Stimulated activated naive CD4-positive, alpha-beta T cell (primary cell): Measurements from ENCODE around the gene PDE4DIP.
"Not testable (repeated sequence)": the region's sequence is repeated elsewhere in the genome, so short reads cannot be mapped to it uniquely, and the experiment has no call there.

Source experiments
- DNase-seq, 6 experiments: peaks; one replicate each; lab custom pipeline; 2025; lab: John Stamatoyannopoulos, UW

The PDE4DIP gene

GRCh38 chr1:148921047-148921446 lies 76.8 kb downstream of the PDE4DIP start:
- DNase-seq, result not testable (repeated sequence)

DNA sequence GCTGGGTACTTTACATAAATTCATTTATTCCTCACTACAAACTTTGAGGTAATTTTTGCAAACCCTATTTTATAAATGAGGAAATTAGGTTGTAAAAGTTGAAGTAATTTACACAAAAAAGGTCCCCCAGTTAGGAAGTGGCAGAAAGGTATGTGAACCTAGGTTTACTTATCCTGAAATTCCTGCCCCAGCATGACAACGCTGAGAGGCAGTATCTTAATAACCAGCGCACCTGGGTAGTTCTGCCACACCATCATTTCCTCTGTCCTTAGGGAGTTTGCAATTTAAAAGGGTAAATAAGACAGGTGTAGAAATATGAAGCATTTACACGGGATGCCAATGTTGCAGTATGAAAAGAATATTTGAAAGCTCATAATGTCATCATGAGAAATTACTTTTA lies 79.6 kb downstream of the PDE4DIP start:
- not testable (repeated sequence) for DNase-seq

- not testable (repeated sequence) for DNase-seq
Observed at GRCh38 chr1:148927645-148928044, 83.4 kb downstream of the PDE4DIP start.

- DNase-seq, result not testable (repeated sequence)
Observed at GRCh38 chr1:148929253-148929652, 85.0 kb downstream of the PDE4DIP start.

DNA sequence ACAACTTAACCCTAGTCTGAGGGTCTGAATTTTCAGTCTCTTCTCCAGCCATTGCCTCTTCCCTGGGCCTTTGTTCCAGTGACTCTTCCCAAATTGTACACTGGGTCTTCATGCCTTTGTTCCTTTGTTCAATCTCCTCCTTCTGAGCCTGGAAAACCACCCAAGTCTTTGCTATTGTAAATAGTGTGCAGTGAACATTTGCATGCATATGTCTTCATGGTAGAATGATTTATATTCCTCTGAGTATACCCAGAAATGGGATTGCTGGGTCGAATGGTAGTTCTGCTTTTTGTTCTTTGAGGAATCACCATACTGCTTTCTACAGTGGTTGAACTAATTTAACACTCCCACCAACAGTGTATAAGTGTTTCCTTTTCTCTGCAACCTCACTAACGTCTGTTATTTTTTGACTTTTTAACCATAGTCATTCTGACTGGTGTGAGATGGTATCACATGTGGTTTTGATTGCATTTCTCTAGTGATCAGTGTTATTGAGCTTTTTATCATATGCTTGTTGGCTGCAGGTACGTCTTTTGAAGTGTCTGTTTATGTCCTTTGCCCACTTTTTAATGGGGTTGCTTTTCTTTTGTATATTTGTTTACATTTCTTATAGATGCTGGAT lies 91.3 kb downstream of the PDE4DIP start:
- not testable (repeated sequence) for DNase-seq

- not testable (repeated sequence) for DNase-seq
Observed at GRCh38 chr1:148942906-148943305, 98.7 kb downstream of the PDE4DIP start.

- DNase-seq, result not testable (repeated sequence)
Observed at GRCh38 chr1:148945130-148945529, 100.9 kb downstream of the PDE4DIP start.

GRCh38 chr1:148948768-148949167 lies 104.5 kb downstream of the PDE4DIP start:
- DNase-seq, result peak in 3 of 6 experiments; percentile 14 to 25 (median 20)

DNA sequence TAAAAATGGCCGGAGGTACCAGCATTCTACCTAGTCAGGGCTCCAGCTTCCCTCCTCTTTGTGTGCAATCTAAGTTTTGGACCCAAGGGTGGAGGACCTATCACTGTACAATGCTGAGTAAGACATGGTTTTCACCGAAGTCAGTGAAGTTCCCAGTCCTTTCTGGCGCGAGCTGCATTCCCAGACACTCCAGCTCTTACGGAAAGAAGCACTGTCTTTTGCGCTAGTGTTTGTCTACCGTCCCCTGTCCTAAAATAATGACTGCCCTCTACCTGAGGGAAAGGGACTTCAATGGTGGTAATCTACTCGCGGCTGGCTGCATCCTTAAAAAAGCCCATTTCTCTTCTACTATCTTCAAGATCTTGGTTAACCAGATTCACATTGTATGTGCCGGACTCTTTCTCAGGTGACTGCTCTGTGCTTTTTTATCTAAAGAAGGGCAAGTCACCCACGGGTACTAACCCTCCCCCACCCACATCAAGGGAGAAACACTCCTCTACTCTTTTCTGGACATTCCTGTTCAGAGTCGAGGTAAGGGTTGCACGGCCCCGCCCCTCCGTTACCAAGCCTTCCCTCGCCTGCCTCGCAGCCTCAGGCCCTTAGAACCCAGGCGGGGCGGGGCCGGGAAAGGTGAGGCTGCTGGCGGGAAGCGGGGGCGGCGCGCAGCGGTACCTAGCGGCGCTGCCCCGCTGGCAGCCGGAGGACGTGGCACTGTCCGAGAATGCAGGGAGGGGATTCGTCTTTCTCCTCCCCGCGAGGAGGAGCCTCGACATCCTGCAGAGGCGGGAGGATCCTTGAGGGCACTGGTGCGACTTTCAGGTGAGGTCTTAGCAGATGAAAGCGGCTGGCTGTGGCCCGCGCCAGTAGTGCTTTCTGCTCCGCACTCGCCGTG lies 107.4 kb downstream of the PDE4DIP start:
- DNase-seq, result peak; percentile 34 to 70 (median 51)

- not testable (repeated sequence) for DNase-seq
Observed at GRCh38 chr1:148952253-148952937, 108.2 kb downstream of the PDE4DIP start.

- peak in 2 of 6 experiments; percentile 0 to 1 for DNase-seq
Observed at GRCh38 chr1:148952938-148953616, 108.8 kb downstream of the PDE4DIP start.

DNA sequence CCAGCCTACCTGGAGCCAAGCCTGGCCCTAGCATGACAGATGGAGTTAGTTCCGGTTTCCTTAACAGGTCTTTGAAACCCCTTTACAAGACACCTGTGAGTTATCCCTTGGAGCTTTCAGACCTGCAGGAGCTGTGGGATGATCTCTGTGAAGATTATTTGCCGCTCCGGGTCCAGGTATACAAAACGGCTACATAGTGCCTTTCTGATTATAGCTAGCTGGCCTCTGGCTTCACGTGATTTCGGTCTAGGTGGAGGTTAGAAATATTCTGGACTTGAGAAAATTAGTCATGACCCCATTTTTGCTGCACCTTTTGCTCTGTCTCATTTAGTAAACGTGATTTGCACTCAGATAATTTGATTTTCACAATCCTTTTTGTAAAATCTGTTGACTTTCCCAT lies 109.5 kb downstream of the PDE4DIP start:
- DNase-seq, result not testable (repeated sequence)

- DNase-seq, result not testable (repeated sequence)
Observed at GRCh38 chr1:148958343-148958742, 114.1 kb downstream of the PDE4DIP start.

GRCh38 chr1:148960212-148961000 lies 116.2 kb downstream of the PDE4DIP start:
- not testable (repeated sequence) for DNase-seq

DNA sequence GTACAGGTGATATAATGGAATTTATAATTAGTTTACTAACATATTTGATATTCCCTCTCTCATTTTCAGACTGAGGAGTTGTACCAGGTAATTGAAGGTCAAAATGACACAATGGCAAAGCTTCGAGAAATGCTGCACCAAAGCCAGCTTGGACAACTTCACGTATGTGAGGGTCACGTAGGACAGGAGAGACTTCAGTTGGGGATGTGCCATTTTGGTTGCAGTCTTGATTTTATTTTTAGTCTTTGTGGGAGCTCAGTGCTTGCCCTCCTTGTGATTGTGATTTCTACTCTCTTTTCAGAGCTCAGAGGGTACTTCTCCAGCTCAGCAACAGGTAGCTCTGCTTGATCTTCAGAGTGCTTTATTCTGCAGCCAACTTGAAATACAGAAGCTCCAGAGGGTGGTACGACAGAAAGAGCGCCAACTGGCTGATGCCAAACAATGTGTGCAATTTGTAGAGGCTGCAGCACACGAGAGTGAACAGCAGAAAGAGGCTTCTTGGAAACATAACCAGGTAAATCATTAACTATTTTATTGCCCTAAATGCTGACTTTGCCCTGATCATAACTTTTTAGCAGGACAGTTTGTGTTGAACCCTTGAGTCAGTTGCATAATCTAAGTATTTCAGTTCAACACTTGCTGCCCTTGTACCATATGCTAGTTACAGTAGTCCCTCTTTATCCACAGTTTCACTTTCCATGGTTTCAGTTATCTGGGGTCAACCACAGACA lies 118.1 kb downstream of the PDE4DIP start:
- DNase-seq, result not testable (repeated sequence)

DNA sequence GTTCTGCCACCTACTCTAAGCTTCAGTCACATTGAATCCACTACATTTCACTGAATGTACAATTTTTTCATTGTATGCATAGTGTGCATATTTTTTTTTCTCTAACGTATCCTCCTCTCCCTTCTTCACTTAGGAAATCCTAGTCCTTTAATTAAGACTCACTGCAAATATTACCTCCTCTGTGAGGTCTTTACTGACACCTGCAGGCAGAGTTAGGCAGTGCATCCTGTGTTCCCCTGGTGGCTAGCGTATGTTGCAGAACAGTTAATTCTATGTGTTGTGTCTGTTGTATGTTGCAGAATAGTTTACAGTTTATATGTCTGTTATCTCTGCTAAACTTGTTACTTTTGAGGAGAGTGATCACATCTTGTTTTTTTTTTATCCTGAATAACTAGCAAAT lies 121.9 kb downstream of the PDE4DIP start:
- not testable (repeated sequence) for DNase-seq

DNA sequence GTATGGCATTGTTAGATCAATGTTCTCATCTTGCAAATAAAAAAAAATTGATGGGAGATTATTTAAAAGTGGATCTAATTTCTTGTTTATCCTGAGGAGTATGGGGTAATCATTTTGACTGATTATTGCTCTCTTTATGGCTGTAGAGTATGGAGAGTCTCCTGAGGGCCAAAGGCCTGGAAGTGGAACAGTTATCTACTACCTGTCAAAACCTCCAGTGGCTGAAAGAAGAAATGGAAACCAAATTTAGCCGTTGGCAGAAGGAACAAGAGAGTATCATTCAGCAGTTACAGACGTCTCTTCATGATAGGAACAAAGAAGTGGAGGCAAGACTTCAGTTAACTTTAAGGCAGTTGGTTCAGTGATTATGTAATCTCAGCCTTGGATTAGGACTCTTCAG lies 123.4 kb downstream of the PDE4DIP start:
- DNase-seq, result not testable (repeated sequence)

GRCh38 chr1:148968682-148969081 lies 124.5 kb downstream of the PDE4DIP start:
- DNase-seq, result not testable (repeated sequence)

DNA sequence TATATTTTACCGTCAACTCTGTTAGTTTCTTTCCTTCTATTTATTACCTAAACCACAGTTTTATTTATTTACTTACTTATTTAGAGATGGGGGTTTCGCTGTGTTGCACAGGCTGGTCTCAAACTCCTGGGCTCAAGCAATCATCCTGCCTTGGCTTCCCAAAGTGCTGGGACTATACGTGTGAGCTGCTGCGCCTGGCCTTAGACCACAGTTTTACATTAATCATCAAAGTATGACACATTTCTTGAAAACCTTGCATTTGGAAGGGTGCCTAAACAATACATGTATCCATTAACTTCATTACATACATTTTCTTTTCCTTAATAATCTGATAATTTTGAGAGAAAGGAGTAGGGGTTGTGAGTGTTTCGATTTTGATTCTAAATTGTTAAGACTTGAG lies 124.9 kb downstream of the PDE4DIP start:
- DNase-seq, result not testable (repeated sequence)

DNA sequence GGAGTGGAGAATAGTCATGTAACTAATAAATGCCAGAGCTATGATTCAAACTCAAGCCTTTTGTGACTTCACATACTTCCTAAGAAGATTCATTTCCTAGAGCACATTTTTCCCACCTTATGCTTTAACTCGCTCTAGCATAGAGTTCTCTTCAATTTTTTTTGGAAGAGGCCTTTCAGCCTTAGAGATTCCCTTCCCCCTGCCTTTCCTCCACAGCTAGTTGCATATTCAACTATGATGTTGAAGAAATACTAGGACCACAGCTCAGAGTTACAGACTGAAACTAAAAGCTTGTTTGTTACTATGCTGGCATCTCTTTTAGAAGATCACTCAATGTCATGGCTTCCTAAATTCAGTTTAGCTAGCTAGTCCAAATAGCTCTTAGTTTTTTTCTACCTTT lies 131.2 kb downstream of the PDE4DIP start:
- not testable (repeated sequence) for DNase-seq
